Skeletal muscle tissue (tissue), 4 donors: ENCODE results near the gene RING1. TPM values are rescaled to one million over a fixed set of nuclear protein-coding genes. Genes with fewer than 3 reads are reported as not detected.

Experiments used
- H3K27ac ChIP-seq: one replicate; pipeline ENCODE4 v1.7.0; 2013; ENCODE audit warnings: mild to moderate bottlenecking, low read depth, low read length, inconsistent platforms
- H3K27me3 ChIP-seq, 3 donors: one replicate each; pipeline ENCODE4 v1.7.0; 2013; ENCODE audit warnings: low read length in 3 of 3; ENCODE audit not compliant: control insufficient read depth in 3 of 3, insufficient read depth in 3 of 3
- H3K36me3 ChIP-seq, 3 donors: one replicate each; pipeline ENCODE4 v1.7.0; 2013; ENCODE audit warnings: low read length in 3 of 3; ENCODE audit not compliant: control insufficient read depth in 3 of 3, insufficient read depth in 3 of 3
- H3K4me1 ChIP-seq, 3 donors: one replicate each; pipeline ENCODE4 v1.7.0; 2013; ENCODE audit warnings: low read length in 3 of 3, mild to moderate bottlenecking in 3 of 3; ENCODE audit not compliant: control insufficient read depth in 3 of 3, insufficient read depth in 3 of 3
- H3K4me3 ChIP-seq, 3 donors: one replicate each; pipeline ENCODE4 v1.7.0; 2013; ENCODE audit warnings: low read length in 3 of 3
- H3K9ac ChIP-seq, 3 donors: one replicate each; pipeline ENCODE4 v1.7.0; 2013; ENCODE audit warnings: low read length in 3 of 3, mild to moderate bottlenecking in 3 of 3, moderate library complexity in 2 of 3, low read depth in 1 of 3
- H3K9me3 ChIP-seq, 3 donors: one replicate each; pipeline ENCODE4 v1.7.0; 2013; ENCODE audit warnings: low read length in 3 of 3; ENCODE audit not compliant: control insufficient read depth in 3 of 3
- total RNA-seq: library from RNA; depleted of rRNA; stranded (reverse); fragments of >200 nt; gene quantifications from one replicate; pipeline ENCODE4 v1.2.3, GENCODE V29; 2014
- donor health status: Osteomylitis.

RING1 gene
- total RNA-seq, 1 donor from 2014 or later, result 20.4 TPM

GRCh38 chr6:33199687-33200218 is 8.5 kb upstream of the RING1 start:
- Histone ChIP-seq H3K27ac (peak overlapping the region; percentile 94), H3K4me1 (peaks cover 47 to 65% (median 50%) of the 10 kb centered on the region in 3 donors), H3K4me3 (peak overlapping the region; percentile 94 to 99 (median 99)), H3K9ac (peak overlapping the region; percentile 95 to 100 (median 99)), H3K27me3 (no peaks in the 10 kb centered on the region), H3K36me3 (peaks cover 49 to 62% (median 53%) of the 10 kb centered on the region in 3 donors), H3K9me3 (no peaks in the 10 kb centered on the region)

GRCh38 chr6:33200219-33201146 is 7.8 kb upstream of the RING1 start, which contains the start of the genes RXRB and SLC39A7:
TSS of gene RXRB (minus strand) at chr6:33200665. CDS start at chr6:33200476, 189 bp downstream.
TSS of gene SLC39A7 (plus strand) at chr6:33200867. CDS start at chr6:33201246, 379 bp downstream.
- H3K36me3 ChIP-seq, result peaks cover 42 to 55% (median 46%) of the 10 kb centered on the region in 3 donors
- no peaks in the 10 kb centered on the region for H3K27me3 ChIP-seq
- H3K9me3 ChIP-seq, result no peaks in the 10 kb centered on the region
- H3K27ac ChIP-seq, result peak within 1 kb of the TSS; percentile 94
- peaks cover 54 to 70% (median 58%) of the 10 kb centered on the region in 3 donors for H3K4me1 ChIP-seq
- peak within 1 kb of the TSS; percentile 94 to 99 (median 99) for H3K4me3 ChIP-seq
- peak within 1 kb of the TSS; percentile 95 to 100 (median 99) for H3K9ac ChIP-seq

- Histone ChIP-seq H3K4me1 (peaks cover 56 to 71% (median 58%) of the 10 kb centered on the region in 3 donors), H3K36me3 (peaks cover 35 to 48% (median 39%) of the 10 kb centered on the region in 3 donors), H3K27me3 (no peaks in the 10 kb centered on the region), H3K27ac (peak overlapping the region; percentile 94), H3K9ac (peak overlapping the region; percentile 95 to 100 (median 99)), H3K4me3 (peak overlapping the region; percentile 94 to 99 (median 99)), H3K9me3 (no peaks in the 10 kb centered on the region)
Observed at GRCh38 chr6:33201147-33201545, 7.2 kb upstream of the RING1 start.

GRCh38 chr6:33201935-33202334 is 6.4 kb upstream of the RING1 start:
- peak overlapping the region; percentile 94 to 99 (median 99) for H3K4me3 ChIP-seq
- no peaks in the 10 kb centered on the region for H3K27me3 ChIP-seq
- H3K36me3 ChIP-seq, result peaks cover 32 to 42% (median 37%) of the 10 kb centered on the region in 3 donors
- H3K9ac ChIP-seq, result peak overlapping the region in 2 of 3 donors; percentile 99 to 100
- peaks cover 56 to 71% (median 58%) of the 10 kb centered on the region in 3 donors for H3K4me1 ChIP-seq
- no peak overlapping the region for H3K27ac ChIP-seq
- no peaks in the 10 kb centered on the region for H3K9me3 ChIP-seq

- no peaks in the 10 kb centered on the region for H3K9me3 ChIP-seq
- peak overlapping the region in 1 of 3 donors; percentile 99 for H3K9ac ChIP-seq
- H3K36me3 ChIP-seq, result peaks cover 23 to 37% (median 34%) of the 10 kb centered on the region in 3 donors
- H3K27ac ChIP-seq, result no peak overlapping the region
- peaks cover 51 to 68% (median 57%) of the 10 kb centered on the region in 3 donors for H3K4me1 ChIP-seq
- H3K27me3 ChIP-seq, result no peaks in the 10 kb centered on the region
- H3K4me3 ChIP-seq, result no peak overlapping the region
Observed at GRCh38 chr6:33202799-33203198, 5.5 kb upstream of the RING1 start.

GRCh38 chr6:33203443-33204164 is 4.7 kb upstream of the RING1 start:
- H3K9ac ChIP-seq, result peak overlapping the region in 1 of 3 donors; percentile 25
- H3K4me3 ChIP-seq, result peak overlapping the region; percentile 24 to 93 (median 91)
- peaks cover 43 to 62% (median 49%) of the 10 kb centered on the region in 3 donors for H3K4me1 ChIP-seq
- peaks cover 20 to 32% (median 28%) of the 10 kb centered on the region in 3 donors for H3K36me3 ChIP-seq
- H3K9me3 ChIP-seq, result no peaks in the 10 kb centered on the region
- no peaks in the 10 kb centered on the region for H3K27me3 ChIP-seq
- peak overlapping the region; percentile 66 for H3K27ac ChIP-seq

GRCh38 chr6:33204165-33204414 is 4.2 kb upstream of the RING1 start:
- Histone ChIP-seq H3K9ac (peak overlapping the region in 1 of 3 donors; percentile 25), H3K27me3 (no peaks in the 10 kb centered on the region), H3K27ac (peak overlapping the region; percentile 66), H3K36me3 (peaks cover 20 to 32% (median 28%) of the 10 kb centered on the region in 3 donors), H3K4me1 (peaks cover 39 to 63% (median 49%) of the 10 kb centered on the region in 3 donors), H3K9me3 (no peaks in the 10 kb centered on the region), H3K4me3 (peak overlapping the region; percentile 24 to 93 (median 91))

GRCh38 chr6:33204415-33205190 is 3.7 kb upstream of the RING1 start, which contains the start of gene HSD17B8:
TSS of gene HSD17B8 (plus strand) at chr6:33204655. CDS start at chr6:33204669, 14 bp downstream.
- Histone ChIP-seq H3K9ac (peak within 1 kb of the TSS; percentile 90 to 96 (median 91)), H3K4me1 (peaks cover 34 to 61% (median 45%) of the 10 kb centered on the region in 3 donors), H3K27me3 (no peaks in the 10 kb centered on the region), H3K9me3 (no peaks in the 10 kb centered on the region), H3K4me3 (peak within 1 kb of the TSS; percentile 83 to 93 (median 91)), H3K36me3 (peaks cover 22 to 35% (median 32%) of the 10 kb centered on the region in 3 donors), H3K27ac (peak within 1 kb of the TSS; percentile 66)
